Lower leg skin (tissue), 3 donors: ENCODE results near the gene ZNF644.

Experiments
- POLR2A ChIP-seq, 2 donors: fragments of 450-650 bp; IDR thresholded peaks; one replicate each; pipeline ENCODE4 v1.6.1; 2016 to 2017; ENCODE audit warnings: antibody characterized with exemption in 2 of 2, mild to moderate bottlenecking in 1 of 2, moderate library complexity in 1 of 2
- TF ChIP-seq, protein P1 (sequence below), 3 donors: fragments of 450-650 bp; IDR thresholded peaks; one replicate each; pipeline ENCODE4 v1.5.1; 2016; ENCODE audit warnings: antibody characterized with exemption in 3 of 3, mild to moderate bottlenecking in 3 of 3, moderate library complexity in 2 of 3

DNA sequence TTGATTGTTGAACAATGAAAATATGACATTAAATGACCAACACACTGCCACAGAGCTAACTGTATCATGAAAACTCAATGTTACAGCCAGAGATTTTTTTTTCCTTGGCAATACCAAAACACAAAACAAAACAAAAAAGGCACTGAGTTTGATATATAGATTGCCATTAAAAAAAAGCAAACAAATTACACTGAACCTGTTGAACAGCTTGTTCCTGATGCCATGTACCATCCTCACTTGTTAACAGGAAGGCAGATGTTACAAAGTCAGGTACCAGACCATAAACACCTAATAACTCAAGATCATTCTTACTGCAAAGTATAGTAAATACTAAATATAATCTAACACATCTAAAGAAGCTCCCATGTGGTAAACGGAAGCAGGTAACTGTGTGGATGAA is 75.2 kb downstream of the ZNF644 start:
- TF ChIP-seq, protein P1, sequence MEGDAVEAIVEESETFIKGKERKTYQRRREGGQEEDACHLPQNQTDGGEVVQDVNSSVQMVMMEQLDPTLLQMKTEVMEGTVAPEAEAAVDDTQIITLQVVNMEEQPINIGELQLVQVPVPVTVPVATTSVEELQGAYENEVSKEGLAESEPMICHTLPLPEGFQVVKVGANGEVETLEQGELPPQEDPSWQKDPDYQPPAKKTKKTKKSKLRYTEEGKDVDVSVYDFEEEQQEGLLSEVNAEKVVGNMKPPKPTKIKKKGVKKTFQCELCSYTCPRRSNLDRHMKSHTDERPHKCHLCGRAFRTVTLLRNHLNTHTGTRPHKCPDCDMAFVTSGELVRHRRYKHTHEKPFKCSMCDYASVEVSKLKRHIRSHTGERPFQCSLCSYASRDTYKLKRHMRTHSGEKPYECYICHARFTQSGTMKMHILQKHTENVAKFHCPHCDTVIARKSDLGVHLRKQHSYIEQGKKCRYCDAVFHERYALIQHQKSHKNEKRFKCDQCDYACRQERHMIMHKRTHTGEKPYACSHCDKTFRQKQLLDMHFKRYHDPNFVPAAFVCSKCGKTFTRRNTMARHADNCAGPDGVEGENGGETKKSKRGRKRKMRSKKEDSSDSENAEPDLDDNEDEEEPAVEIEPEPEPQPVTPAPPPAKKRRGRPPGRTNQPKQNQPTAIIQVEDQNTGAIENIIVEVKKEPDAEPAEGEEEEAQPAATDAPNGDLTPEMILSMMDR (IDR thresholded peaks at IDR 0.05), result no peak
- TF ChIP-seq POLR2A (IDR thresholded peaks at IDR 0.05), result no peak
